Measurements from ENCODE around the gene DHPS.

Gene DHPS

GRCh38 chr19:12672744-12673143 lies 8.9 kb downstream of the DHPS start:
- DNase-seq (ENCODE audit: low spot score) = no peak

DNA sequence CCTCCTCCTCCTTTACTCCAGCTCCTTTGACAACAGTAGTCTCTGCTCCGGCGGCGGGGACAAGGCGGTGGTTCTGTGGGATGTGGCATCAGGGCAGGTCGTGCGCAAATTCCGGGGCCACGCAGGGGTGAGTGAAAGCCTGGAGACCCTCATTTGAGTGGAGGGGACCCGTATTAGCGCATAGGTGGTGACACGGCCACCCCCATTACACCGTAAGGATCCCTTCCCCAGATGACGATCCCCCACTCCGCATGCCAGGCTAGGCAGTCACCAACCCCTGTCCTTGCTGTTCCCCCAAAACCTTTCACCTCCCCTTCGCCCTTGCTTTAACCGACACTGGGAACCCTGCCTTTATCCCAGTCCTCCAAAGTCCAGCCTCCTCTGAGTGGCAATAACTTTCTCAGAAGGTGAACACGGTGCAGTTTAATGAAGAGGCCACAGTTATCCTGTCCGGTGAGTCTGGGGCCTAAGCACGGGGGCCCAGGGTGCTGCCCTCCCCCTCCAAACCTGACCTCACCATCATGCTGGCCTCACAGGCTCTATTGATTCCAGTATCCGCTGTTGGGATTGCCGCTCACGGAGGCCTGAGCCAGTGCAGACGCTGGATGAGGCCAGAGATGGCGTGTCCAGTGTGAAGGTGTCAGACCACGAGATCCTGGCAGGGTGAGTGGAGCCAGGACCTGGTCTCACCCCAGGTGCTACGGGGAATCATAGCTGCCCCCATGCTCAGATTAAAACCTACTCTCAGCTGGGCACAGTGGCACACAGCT lies 11.3 kb downstream of the DHPS start:
- no peak for DNase-seq (ENCODE audit: low spot score)

GRCh38 chr19:12669270-12670158 lies 12.2 kb downstream of the DHPS start:
- peak; percentile 72 for DNase-seq (ENCODE audit: low spot score)

DNA sequence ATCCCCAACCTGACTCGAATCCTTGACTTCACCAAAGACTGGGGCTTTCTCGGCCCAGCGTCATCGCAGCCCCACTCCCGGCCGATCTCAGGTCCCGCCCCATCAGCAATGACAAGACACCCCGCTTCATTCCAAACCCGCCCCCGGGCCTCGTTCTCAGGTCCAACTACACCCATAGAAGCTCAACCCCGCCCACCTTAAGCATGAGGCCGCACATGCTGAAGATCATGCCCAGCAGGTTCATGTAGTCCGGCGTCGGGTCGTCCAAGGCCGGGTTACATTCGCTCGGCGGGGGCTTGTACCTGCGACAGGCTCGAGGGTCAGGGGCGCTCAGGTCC lies 12.8 kb downstream of the DHPS start:
- DNase-seq (ENCODE audit: low spot score) = peak; percentile 58

DNA sequence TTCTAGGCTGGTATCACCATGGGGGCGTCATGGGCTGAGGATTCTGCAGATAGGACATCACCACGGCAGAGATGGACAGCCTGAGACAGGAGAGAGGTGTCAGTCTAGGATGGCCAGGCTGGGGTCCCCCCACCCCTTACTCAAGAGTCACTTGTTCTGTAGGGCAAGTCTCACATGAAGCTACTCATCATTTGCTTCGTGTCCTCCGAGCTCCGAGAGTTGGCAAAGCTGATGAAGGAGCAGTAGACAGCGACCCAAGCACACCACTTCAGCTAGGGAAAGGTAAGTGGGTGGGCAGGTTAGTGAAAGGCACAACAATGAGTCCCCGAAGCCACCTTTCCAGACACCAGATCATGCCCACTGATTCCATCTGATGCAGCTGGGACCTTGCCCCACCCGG lies 13.3 kb downstream of the DHPS start:
- DNase-seq (ENCODE audit: low spot score) = no peak

DNA sequence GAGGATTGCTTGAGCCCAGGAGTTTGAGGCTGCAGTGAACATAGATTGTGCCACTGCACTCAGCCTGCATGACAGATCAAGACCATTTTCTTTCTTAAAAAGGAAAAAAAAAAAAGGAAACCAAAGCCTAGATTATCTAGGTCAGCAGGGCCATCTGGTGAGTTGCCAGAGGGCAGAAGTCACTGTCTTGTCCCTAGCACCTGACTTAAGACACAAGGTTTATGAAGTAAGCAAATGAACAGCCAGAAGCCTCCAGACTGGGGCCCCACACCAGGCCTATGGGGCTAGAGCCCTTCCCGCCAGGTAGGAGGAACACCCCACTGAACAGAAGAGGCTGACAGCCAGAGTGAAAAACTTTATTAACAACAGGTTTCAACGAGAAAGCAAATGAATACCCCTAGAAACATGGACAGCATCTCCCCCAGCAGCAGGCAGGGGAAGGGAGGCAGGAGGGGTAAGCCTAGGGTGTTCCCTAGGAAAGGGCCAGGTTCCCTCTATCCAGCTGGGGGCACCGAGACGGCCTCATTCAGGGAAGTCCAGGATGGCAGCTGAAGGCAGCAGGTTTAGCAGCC lies 13.9 kb downstream of the DHPS start:
- no peak for DNase-seq (ENCODE audit: low spot score)

- peak; percentile 70 for DNase-seq (ENCODE audit: low spot score)
These were observed 15.2 kb downstream of the DHPS start, which contains the start of the genes MAN2B1 and WDR83 for GRCh38 chr19:12666265-12667048. Gene MAN2B1, minus strand, starts transcription at chr19:12666742. Its CDS starts 41 bp downstream, at chr19:12666701. Gene WDR83, plus strand, starts transcription at chr19:12666807. Its CDS starts 2,984 bp downstream, at chr19:12669791.

- DNase-seq (ENCODE audit: low spot score) = no peak
These were observed 15.9 kb downstream of the DHPS start for GRCh38 chr19:12665671-12666264.

DNA sequence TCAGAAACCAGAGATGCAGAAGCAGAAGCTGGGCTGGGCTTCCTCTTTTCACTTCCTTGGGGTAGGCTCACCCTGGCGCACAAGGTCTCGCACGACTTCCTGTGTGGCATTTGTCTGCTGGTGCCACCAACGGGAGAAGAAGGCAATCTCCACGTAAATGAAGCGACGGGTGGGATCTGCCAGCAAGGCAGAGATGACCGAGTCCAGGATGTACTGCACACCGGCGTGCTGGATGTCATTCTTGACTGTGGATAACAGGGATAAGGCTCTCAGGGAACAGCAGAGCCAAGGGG lies 16.5 kb downstream of the DHPS start:
- peak; percentile 59 for DNase-seq (ENCODE audit: low spot score)

DNA sequence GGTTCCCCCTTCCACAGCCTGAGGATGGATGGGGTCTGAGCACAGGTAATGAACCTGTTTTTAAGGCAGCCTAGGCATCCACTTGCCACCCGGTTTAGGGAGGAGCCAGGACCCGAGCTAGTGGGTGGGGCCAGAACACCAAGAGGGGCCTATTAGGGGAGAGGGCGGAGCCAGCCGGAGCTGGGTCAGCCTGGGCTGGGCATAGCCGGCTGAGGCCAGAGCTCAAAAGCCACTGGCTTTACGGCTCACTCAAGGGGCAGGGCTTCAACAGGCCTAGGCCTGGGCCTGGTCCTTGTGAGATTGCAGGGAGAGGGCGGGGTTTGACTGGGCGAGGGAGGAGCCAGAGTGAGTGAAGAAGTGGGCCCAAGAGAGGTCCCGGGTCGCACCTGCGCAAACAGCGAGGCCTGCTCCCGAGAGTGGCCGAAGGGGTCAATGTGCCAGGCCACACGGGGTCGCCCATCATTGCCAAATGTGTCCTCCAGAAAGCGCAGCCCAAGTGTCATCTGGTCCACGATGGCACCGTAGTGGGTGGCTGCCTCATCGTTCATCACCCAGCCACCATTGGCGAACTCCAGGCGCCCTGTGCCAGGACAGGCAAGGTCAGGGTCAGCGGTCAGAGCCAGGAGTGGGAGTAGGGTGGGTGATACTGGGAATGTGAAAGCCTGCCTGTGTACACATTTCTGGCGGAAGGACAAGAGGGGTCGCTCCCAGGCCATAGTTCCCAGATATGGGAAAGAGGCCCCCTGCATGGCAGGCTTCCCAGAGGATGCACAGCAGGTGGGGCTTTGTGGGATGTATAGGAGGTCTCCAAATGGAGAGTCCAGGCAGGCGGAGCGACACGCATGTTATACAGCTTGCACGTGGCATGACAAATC lies 17.0 kb downstream of the DHPS start:
- no peak for DNase-seq (ENCODE audit: low spot score)

GRCh38 chr19:12660980-12661379 lies 20.7 kb downstream of the DHPS start:
- no peak for DNase-seq (ENCODE audit: low spot score)

- DNase-seq (ENCODE audit: low spot score) = no peak
These were observed 23.7 kb downstream of the DHPS start for GRCh38 chr19:12657966-12658365.

DNA sequence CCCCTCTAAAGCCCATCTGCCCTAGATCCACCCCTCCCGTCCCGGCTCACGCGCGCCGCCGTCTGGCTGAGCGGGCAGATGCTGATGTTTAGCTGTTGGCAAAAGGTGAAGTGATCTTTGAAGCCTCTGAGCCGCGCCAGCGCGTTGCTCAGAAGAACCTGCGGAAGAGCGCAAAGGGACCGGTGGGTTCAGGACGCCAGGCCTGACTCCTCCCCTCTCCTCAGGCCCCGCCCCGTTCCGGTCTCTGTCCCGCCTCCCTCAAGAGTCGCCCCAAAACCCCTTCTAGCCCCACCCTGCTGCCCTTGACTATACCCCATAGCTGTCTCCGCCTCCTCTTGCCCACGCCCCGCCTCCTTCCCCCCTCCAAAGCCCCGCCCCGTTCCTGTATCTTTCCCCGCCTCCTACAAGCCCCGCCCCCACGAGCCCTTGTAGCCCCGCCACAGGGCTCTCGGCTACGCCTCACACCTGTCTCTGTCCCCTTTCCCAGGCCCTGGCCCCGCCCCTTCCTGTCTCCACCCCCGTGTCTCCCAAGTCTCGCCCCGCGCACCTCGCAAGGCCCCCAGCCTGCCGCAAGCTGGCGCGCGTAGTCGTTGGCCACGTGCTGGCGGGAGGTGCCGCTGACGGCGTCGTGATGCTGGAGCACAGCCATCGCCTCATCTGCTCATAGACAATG lies 24.6 kb downstream of the DHPS start:
- DNase-seq (ENCODE audit: low spot score) = no peak

- no peak for DNase-seq (ENCODE audit: low spot score)
These were observed 26.1 kb downstream of the DHPS start for GRCh38 chr19:12655546-12655945.

DNA sequence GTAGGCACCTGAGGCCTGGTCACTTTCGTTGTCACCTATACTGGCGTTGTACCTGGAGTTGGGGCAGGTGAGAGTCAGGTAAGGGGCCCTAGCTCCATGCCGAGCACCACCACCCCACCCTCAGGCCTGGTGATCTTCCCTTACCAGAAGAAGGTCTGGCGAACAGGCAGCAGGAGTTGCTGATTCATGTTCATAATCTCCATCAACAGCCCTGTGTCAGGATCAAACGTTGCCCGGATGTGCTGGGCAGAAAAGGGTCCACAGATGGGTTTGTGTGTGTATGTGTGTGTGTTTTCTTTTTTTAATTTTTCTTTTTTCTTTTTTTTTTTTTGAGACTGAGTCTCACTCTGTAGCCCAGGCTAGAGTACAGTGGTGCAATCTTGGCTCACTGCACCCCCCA lies 29.5 kb downstream of the DHPS start:
- no peak for DNase-seq (ENCODE audit: low spot score)

DNA sequence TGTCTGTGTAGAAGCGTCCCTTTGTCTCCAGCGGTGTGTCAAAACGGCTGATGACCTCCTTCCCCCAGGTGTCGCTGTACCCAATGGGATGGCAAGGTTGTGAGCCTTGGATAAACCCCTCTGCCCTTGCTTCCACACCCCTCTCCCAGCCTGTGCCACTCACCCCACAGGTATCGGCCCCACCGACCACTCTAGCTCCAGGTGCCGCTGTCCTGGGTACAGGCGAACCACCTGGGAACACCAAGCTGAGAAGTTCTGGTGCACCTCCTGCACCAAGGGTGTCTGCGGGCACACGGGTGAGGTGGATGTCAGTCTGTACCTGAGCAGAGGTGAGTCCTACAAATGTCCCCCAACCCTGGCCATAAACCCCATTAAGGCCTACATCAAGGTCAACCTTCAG lies 31.7 kb downstream of the DHPS start:
- DNase-seq (ENCODE audit: low spot score) = no peak

DNA sequence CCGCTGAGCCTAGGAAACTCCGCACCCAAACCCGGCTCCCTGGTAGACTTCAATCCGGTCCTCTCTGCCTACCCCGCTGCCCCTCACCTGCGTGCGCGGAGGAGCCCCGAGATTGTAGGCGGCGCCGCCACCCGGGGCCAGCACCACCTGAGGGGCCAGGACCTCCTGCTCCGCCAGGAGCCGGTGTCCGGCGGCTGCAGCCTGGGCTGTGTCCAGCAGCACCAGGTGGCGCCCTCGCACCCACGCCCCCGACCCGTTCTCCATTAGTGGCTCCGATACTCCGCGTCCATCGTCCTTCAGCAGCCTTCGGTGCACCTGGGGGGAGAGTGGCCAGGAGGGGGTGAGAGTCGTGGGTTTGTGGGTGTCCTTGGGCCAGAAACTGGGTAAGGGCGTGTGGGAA lies 33.6 kb downstream of the DHPS start:
- no peak for DNase-seq (ENCODE audit: low spot score)

DNA sequence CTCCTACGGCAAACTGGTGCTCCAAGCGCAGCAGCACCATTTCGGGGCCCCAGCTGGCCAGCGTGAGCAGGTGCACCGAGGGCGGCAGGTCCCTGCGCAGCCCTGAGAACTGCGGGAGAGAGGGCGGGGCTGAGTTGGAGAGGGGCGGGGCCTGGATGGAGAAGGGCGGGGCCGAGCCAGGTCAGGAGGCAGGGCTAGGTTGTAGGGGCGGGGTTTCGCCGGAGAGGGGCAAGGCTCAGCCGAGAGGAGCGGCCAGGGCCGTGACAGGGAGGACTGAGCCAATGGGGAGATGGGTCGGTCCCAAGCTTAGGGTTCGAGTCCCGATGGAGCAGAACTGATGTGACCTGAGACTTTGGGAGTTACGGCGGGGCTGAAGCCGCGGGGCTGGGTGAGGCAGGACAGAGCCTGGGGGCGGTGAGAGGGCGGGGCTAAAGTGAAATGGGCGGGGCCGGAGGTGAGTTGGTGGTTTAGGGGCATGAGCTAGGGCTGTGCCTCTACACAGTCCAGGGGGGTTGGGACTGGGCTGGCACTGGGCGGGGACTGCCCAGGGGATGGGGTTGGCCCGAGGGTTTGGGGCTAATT lies 34.1 kb downstream of the DHPS start:
- DNase-seq (ENCODE audit: low spot score) = no peak

DNA sequence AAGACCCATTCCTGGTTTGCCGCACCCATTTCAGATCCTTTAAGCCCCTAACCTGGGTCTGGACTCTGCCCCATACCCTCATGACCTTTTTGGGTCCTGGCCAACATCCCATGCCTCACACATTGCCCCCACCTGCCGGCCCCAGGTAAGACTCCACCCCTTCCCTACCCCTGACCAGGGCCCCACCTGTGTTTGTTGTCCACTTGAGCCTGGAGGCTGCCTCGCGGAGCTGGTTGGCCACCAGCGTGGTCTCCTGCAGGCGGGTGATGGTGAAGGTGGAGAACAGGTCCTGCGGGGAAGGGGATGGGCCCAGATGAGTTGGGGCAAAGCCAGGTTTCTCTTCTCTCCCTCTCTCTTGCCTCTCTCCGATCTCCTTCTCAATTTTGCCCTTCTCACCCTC lies 34.6 kb downstream of the DHPS start:
- no peak for DNase-seq (ENCODE audit: low spot score)

GRCh38 chr19:12646551-12646950 lies 35.1 kb downstream of the DHPS start:
- no peak for DNase-seq (ENCODE audit: low spot score)
